Testis (tissue), 2 donors: ENCODE data around the gene POLR3H.

Experiments used
- CTCF ChIP-seq, 3 experiments: fragments of 450-650 bp in 2 of 3; fragments of 200-600 bp in 1 of 3; sonication (generic) in 1 of 3; IDR thresholded peaks; one replicate each; pipeline ENCODE4 v1.5.1; 2016 to 2019; ENCODE audit warnings: antibody characterized with exemption in 3 of 3, mild to moderate bottlenecking in 2 of 3, moderate library complexity in 1 of 3
- POLR2A ChIP-seq: fragments of 450-650 bp; IDR thresholded peaks from one replicate; pipeline ENCODE4 v1.6.1; 2017; ENCODE audit warnings: antibody characterized with exemption, mild to moderate bottlenecking, moderate library complexity

DNA sequence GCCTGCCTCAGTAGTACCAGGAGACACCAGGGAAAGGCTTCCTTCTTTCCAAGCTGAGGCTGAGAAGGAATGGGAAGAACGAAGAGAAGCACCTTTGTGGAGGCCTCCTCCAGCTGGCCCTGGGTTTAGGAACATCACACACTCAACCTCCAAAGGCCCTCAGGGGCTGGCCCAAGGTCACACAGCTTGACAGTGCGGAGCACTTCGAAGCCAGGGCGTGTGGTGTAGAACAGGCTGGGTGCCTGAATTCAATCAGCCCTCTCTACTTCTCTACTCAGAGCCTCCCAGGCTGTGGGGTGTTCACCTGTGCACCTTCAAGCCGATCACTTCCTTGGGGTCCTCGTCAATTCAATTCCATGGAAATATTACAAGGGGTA lies 15.8 kb upstream of the POLR3H start:
- TF ChIP-seq POLR2A (no peak), CTCF (IDR thresholded peaks at IDR 0.05) (no peak)
